Coronary artery (tissue), 2 donors: ENCODE data around the gene TAF5.
"Not testable (repeated sequence)": the region's sequence is repeated elsewhere in the genome, so short reads cannot be mapped to it uniquely, and the experiment has no call there.

Experiments
- DNase-seq: peaks from one replicate; pipeline ENCODE4 v3.0.0-alpha.2; 2017; ENCODE audit warnings: low spot score
- H3K27ac ChIP-seq, 2 donors: fragments of 200-600 bp; sonication (generic); one replicate each; pipeline ENCODE4 v1.5.1; 2016 to 2019
- H3K4me3 ChIP-seq: fragments of 200-600 bp; sonication (generic); 2 replicates; pipeline ENCODE4 v1.5.1; 2016; ENCODE audit warnings: mild to moderate bottlenecking, moderate library complexity
- CTCF ChIP-seq: fragments of 200-600 bp; sonication (generic); IDR thresholded peaks from one replicate; pipeline ENCODE4 v1.5.1; 2019; ENCODE audit warnings: antibody characterized with exemption

Gene TAF5

GRCh38 chr10:103413564-103413963 is 45.8 kb downstream of the TAF5 start:
- TF ChIP-seq CTCF, result no peak
- DNase-seq, result no peak
- no peak overlapping the region for H3K27ac ChIP-seq
- H3K4me3 ChIP-seq, result no peak overlapping the region

GRCh38 chr10:103415581-103415980 is 47.8 kb downstream of the TAF5 start:
- DNase-seq, result no peak
- H3K4me3 ChIP-seq, result no peak overlapping the region
- no peak overlapping the region for H3K27ac ChIP-seq
- TF ChIP-seq CTCF, result no peak

- H3K27ac ChIP-seq, result no peak overlapping the region
- DNase-seq, result no peak
Observed at GRCh38 chr10:103416436-103417147, 48.8 kb downstream of the TAF5 start.

GRCh38 chr10:103417148-103417469 is 49.3 kb downstream of the TAF5 start:
- not testable (repeated sequence) for H3K4me3 ChIP-seq, DNase-seq, H3K27ac ChIP-seq

More at GRCh38 chr10:103416436-103417147, 48.8 kb downstream of the TAF5 start:
- TF ChIP-seq CTCF, result peak; percentile 75
- H3K4me3 ChIP-seq, result no peak overlapping the region

- H3K4me3 ChIP-seq, result no peak overlapping the region
- no peak for TF ChIP-seq CTCF
- no peak for DNase-seq
- H3K27ac ChIP-seq, result no peak overlapping the region
Observed at GRCh38 chr10:103417601-103418000, 49.8 kb downstream of the TAF5 start.

- no peak for TF ChIP-seq CTCF
- H3K4me3 ChIP-seq, result no peak overlapping the region
- H3K27ac ChIP-seq, result no peak overlapping the region
- DNase-seq, result no peak
Observed at GRCh38 chr10:103419101-103419500, 51.3 kb downstream of the TAF5 start.

GRCh38 chr10:103423748-103424147 is 56.0 kb downstream of the TAF5 start:
- Histone ChIP-seq H3K27ac (no peak overlapping the region), H3K4me3 (no peak overlapping the region)
- no peak for DNase-seq
- TF ChIP-seq CTCF, result no peak
